CD4-positive, alpha-beta T cell treated with Interleukin-6 for 4 hours (primary cell): ENCODE data around the gene ROS1.
"Not testable (repeated sequence)": the region's sequence is repeated elsewhere in the genome, so short reads cannot be mapped to it uniquely, and the experiment has no call there.

Experiments
- DNase-seq: peaks from one replicate; pipeline ENCODE4 v3.0.0-alpha.2; 2020; ENCODE audit warnings: mixed read lengths

Gene ROS1

DNA sequence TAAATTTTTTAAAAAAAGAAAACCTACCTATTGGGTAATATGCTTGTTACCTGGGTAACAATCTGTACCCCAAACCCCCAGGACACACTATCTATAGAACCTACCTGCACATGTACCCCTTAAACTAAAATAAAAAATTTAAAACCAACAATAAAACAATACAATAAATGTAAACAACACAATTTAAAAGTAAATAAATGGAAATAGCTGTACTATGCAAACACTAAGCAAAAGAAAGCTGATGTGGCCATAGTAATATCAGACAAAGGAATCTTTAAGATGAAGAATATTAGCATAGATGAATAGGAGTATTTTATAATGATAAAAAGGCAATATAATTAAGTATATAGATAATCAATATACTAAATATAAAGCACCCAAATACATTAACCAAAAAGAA lies 50.3 kb downstream of the ROS1 start:
- no peak for DNase-seq

DNA sequence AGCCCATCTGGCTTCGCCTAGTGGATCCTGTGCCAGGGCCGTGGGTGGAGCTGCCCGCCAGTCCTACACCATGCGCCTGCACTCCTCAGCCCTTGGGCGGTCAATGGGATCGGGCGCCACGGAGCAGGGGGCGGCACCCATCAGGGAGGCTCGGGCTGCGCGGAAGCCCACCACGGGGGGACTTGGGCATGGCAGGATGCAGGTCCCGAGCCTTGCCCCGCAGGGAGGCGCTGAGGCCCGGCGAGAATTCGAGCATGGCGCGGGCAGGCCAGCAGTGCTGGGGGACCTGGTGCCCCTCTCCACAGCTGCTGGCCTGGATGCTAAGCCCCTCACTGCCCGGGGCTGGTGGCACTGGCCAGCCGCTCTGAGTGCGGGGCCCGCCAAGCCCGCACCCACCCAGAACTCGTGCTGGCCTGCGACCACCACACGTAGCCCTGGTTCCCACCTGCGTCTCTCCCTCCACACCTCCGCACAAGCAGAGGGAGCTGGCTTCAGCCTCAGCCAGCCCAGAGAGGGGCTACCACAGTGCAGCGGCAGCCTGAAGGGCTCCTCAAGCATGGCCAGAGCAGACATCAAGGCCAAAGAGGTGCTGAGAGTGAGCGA lies 52.4 kb downstream of the ROS1 start:
- no peak for DNase-seq

DNA sequence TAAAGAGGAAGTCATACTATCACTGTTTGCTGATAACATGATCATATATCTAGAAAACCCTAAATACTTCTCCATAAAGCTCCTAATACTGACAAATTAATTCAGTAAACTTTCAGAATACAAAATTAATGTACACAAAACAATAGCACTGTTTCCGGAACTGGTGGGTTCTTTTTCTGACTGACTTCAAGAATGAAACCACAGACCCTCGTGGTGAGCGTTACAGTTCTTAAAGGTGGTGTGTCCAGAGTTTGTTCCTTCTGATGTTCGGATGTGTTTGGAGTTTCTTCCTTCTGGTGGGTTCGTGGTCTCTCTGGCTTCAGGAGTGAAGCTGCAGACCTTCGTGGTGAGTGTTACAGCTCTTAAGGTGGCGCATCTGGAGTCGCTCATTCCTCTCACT lies 53.5 kb downstream of the ROS1 start:
- not testable (repeated sequence) for DNase-seq

DNA sequence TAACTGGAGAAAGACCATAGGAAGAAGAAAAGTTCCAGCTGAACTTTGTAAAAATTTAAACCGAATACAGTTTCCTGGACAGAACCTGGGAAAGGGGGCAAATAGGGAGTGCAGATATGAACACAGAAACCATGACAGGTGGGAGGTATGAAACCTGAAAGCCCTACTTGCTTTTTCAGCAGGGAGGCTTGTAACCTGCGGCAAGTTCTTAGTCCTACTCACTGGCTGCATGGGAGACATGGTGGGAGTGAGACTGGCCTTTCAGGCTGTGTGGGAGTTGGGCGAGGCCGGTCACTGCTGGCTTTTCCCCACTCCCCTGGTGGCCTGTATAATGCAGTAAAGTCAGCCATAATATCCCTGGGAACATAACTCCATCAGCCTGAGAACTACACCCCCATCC lies 54.2 kb downstream of the ROS1 start:
- no peak for DNase-seq

DNA sequence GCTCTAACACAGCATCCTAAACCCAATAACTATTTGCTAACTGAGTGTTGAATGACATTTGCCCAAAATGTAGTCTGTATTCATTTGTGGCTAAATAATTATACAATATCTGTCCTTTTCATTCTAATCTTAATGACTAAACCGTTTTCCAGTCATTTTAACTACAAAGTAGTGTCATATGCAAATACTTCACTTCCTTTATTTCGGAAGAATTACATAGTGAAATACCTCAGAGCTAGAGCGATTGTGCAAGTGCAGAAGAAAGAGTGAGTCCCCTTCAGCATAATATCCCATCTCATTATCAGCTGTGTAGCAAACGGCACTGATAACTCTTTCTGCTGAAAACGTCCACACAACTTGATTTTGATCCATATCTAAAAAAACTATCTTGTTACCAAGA lies 66.2 kb downstream of the ROS1 start:
- DNase-seq, result no peak

DNA sequence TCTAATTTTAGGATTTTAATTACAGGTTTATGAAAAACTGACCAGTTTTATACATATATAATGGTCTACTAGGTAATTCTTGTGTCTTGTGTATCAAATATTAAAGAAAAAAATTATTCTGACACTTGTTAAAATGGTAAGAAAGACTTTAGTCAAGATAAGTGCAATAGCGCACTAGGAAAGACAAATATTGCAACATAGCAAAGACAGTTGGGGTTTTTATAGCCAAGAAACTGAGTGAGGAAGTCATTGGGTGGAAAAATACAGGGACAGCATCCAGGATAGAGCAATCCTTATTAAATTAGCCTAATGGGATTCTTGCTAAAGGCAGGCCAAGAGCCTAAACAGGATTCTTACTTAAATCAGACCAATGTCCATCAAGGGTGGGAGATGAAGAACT lies 71.1 kb downstream of the ROS1 start:
- DNase-seq, result no peak

DNA sequence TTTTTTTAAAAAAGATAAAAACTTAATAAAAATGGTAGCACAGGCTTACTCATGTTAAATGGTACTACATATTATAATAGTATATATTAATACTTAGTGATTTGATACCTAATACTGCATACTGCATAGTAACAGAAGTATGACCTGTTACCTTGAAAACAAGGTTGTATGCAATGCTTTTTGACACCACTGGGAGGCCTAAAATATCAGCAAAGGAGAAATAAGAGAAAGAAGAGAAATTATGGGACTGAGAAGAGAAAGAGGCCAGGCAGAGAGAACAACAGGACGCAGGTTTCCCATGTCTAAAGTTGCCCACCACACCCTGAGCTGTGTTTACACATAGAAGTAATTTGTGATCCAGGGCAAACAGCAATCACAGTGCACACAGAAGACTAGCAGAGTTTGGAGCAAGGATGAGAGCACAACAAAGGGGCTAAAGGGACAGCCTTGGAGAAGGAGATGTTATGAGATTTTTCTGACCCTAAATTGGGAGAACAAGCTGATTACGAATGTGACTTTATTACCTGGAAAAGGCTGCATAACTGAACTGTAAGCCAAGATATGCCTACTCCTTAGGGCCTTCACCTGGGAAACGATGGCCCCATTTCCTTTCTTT lies 73.2 kb downstream of the ROS1 start:
- DNase-seq, result no peak

DNA sequence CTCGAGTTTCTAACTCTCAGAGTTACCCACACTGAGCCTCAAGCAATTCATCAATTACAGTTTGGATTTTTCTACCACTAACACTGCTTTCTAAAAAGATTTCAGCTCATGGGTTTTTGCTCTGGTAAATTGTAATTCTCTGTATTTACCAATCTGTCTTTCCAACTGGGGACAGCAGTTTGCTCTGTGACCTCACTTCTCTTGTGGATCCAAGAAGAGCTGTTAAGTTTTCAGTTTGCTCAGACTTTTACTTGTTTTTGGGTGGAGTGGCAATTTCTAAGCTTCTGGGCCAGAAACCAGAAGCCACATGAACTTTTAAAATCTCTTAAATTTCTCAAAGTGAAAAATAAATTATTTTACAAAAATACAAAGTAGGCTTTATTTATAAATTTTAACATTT lies 74.2 kb downstream of the ROS1 start:
- DNase-seq, result no peak

DNA sequence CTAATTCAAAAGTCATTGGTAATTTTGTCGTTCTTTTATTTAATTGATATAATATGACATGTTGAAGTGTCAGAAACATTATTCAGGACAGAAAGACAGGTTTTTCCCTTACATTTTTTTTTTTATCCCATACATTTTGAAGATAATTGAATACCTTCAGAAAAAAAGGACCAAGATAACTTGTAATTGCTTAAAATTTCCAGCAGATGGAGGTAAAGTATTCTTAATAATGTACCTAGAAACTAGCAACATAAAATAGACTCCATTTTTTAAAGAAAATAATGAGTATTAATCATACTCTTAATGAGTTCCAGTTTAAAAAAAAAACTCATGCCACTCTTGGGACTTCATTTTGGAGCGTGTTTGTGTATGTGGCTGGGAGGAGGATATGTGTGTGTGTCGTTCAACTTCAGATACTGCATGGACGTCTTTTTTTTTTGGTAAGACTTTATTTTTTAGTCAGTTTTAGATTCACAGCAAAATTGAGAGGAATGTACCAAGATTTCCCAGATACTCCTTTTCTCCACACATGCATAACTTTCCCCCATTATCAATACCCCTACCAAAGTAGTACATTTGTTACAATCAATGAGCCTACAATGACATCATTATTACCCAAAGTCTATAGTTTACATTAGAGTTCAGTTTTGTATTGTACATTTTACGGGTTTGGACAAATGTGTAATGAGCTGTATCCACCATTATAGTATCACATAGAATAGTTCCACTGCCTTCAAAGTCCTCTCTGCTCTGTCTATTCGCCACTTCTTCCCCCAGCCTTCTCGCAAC lies 79.4 kb downstream of the ROS1 start:
- no peak for DNase-seq

DNA sequence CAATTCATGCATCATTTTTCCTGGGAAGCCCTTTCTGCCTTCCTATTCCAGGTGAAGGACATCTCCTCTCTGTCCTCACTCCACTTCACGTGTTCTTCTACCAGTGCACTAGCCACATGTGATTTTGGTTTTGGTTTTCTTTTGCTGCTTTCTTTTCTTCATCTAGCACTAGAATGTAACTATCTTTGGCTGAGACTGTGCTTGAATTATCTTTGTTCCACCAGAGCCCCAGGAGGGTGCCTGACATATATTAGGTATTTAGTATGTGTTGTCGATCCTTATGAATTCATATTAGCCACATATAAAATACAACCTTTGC lies 80.5 kb downstream of the ROS1 start:
- no peak for DNase-seq

DNA sequence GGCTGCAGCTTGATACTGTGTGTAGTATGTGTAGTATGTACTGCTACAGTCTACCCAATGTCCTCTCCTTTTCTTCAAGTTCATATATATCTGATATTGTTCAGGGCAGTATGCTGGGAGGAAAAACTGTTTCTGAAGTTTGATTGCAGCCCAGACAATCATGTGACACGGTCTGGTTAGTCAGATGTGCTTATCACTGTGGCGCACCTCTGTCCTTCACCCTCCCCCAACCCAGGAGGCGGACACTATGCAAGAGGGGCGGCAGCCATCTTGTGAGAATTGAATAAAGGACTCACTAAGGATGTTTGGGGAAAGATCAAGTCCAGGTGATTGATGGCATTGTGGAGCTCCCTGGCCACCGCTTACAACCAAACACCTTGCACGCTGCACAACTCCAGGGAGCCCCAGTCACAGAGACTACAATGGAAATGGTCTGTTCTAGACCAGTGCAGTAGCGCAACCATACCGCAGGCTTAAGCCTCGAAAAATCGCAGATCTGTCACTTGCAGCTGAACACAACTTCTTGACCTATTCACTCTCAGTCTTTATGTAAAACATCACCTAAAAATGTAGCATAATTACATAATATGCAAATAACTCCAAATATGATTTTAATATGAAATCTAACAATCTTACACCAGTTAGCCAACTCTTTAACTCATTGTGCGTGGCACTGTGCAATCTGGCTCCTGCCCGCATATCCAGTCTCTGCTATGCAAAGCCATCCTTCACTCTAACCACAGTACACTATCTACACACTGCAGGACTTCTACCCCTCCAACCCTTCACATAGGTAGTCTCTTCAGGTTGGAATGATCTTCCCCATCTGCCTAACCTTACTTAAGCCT lies 81.1 kb downstream of the ROS1 start:
- DNase-seq, result no peak

DNA sequence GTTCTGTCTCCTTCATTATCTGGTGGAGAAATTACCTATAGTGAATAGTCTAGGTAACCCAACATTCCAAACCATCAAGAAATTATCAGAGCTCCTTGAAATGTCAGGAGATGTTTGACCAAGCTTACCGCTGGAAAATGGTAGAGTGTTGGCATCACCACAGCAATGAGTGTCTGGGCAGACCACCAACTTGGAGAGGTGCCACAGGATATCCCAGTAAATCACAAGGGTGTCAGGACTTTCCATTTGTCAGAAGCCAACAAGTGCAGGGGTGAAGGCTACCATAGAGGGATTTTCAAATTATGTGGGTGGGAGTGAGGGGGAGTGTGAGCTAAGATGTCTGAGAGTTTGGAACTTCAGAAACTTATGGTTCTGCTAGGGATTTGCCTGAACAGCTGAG lies 87.2 kb downstream of the ROS1 start:
- no peak for DNase-seq

DNA sequence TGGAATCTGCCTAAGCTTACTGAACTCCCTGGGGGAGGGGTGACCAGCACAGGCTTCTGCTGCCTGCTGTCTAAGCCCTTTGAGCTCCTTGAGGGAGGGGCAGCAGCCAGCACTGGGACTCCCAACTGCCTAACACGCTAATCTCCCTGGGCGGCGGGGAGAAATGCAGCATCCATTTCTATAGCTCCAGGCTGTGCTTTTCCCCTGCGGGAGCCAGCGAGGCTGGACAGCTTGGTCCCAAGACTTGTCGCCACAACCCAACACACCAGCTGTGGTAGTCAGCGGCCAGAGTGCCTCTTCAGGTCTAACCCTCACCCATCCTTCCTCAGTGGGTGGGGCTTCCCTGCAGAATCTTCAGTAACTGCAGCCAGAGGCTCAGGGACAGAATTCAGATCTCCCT lies 95.8 kb downstream of the ROS1 start:
- no peak for DNase-seq

DNA sequence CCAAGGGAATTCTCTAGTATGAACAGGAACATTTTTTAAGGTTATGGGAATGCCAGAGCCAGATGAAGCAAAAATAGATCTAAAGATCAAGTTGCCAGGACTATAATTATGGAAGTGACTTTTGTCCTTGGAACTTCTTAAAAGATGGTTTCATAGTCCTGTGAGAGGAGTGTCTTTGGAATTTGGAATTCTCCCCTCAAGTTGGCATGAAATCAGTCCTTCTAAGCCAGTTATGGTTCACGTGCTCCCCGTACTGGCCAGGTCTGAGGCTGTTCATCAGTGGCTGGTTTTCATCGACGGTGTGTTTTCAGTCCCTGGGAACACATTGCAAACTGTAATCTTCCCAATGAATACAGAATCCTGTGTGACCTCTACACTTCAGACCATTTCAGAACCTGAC lies 97.2 kb downstream of the ROS1 start:
- DNase-seq, result no peak

DNA sequence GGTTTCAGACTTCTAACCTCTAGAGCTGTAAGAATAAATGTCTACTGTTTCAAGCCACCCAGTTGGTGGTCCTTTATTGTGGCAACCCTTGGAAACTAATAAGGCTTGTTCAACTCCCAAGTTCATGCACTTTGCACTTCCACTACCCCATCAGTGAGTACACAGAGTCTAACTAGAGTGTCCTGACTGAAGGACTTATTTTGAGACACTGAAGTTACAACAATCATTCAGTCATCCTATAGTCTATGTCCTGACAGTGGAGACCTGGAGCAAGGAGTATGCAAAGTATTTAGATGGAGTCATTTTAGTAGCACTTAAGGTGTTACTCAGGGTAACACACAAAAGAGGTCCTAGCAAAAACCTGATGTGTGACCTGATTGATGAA lies 97.7 kb downstream of the ROS1 start:
- DNase-seq, result no peak

DNA sequence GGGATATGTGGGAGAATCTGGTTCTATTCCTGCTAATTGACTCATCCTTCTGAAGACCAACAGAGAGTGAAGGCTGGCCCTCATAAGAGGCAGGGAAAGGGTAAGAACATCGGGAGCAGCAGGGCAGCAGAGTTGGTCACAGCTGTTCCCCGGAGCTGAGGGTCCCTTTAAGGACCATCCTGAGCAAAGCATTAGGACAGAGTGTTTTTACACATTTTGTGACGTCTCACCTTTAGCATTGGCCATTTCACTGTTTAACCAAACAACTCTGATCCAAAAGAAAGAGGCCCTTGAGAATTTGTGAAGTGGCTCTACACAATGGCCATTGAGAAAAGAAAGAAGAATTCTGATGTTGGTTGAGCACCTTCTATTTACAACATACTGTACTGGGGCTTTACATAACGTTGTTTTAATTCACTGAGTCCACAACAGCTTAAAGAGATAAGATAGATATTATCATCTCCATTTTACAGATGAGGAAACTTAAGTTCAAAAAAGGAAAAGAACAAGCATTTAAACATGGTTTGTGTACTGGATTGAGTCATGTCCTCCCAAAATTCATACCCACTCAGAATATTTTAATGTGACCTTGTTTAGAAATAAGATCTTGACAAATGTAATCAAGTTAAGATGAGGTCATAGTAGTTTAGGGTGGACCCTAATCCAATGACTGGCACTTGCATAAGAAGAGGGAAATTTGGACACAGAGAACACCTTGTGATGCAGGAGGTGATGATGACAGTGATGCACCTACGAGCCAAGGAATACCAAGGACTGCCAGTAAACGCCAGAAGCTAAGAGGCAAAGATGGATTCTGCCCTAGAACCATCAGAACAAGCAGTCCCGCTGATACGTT lies 98.4 kb downstream of the ROS1 start:
- DNase-seq, result no peak

DNA sequence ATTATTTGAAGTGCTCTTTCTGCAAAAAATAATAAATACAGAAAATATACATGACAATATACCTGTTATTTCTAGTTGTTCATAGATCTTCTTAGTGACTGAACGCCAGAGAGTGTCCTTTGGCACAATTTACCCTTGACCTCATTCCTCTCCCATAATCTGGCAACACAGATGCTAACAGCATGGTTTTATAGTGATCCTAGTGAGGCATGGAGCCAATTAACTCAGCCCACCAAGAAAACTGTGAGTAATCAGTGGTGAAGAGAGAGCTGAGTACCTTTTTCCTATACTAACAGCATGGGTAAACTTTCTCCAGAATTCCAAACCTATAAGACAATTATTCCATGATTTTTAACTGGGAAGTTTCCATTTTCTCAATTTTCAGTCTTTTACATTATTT lies 99.3 kb downstream of the ROS1 start:
- DNase-seq, result no peak

DNA sequence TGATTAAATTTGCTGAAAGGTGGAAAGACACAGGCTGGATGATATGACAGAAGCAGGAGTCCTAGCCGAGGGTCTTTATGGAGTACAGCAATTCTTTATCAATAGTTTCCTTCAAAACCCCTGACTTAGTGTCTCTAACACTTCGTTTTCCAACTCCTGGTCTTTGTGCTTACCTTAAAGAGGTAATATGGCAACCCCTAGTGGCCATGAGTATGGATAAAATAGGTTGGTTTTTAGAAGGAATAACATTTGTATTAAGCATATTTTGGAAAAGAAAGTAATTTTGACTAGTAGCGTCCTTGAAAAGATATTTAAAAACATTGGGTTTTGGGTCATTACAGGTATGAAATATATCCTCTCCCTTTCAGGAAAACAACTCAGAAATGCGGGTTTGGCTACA lies 108.5 kb downstream of the ROS1 start:
- no peak for DNase-seq

DNA sequence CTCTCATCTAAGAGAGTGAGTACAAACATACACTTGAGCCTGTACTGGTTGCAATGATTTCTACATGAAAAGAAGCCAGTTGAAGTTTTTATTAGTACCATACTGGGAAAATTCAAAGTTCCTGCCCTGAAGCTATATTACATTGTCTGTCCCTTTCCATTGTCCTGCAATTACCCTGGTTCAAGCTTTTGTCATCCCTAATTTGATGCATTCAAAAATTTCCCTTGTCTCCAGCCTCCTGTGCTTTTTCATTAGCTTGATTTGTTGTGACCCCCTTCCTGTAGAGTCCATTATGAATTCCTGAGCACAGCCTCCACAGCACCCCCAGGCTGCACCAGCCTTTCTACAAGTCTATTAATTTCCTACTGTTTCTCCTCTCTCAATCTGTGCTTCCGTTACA lies 114.0 kb downstream of the ROS1 start:
- DNase-seq, result no peak

DNA sequence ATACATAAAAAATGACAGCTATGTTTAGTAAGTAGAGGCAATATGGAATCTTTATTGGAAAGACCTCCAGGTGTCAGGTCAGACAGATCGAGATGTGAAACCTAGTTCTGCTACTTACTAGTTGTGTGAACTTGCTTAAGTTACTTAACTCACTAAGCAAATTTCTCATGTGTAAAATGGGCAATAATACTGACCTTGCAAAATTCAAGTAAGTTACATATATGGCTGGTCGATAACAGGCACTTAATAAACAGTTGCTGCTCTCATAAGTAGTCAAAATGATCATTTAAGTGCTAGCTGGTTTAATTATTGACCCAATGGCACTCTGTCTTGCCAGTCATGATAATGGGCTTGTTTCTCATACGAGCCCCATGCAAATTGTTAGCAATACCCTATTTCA lies 114.4 kb downstream of the ROS1 start:
- no peak for DNase-seq

DNA sequence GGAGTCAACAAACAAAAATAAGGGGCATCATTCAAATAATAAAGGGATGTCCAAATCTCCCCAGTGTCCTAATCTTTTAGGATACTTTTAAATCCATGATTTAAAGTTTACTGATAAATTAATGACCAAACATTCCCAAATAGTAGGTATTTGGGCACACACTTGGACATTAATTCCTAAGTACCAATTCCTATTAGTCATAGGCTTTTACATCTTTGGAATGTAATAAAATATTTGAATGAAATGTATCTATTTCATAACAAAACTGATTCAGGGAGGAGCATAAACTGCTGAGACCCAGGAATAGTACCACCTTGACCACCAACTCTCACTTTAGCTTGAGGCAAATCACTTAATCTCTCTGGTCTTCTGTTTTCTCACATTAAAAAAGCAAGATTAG lies 116.1 kb downstream of the ROS1 start:
- no peak for DNase-seq

DNA sequence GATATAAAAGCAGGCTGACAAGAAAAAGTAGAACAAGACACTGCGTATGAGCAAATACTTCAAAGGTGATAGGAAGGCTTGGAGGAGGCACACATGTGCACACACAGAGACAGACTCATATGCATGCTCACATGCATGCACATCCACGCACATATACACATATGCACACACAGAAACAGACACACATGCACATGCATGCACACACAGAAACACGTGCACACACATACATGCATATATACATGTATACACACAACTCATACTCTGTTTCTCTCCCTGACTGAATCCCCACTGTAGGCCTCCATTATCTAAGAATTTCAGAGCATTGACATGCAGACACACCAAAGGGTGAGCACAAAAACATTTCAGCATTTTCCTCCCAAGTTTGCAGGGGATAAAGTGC lies 116.7 kb downstream of the ROS1 start:
- DNase-seq, result no peak

DNA sequence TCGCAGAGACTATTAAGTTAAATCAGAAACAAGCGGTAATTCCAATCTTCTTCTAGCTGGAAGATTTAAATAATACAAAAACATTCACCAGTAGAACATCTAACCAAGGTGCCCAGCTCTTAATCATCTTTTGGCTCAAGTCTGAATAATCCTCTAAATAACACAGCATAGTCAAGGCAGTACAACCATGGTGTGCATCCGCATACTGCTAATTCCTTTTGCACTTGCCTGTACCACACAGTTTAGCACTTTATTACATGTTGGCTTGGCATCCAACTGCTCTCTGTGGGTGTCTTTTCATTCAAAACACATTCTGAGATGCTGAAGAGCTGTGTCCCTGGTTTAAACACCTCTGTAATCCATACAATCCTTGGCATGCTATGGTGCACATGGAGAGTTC lies 118.1 kb downstream of the ROS1 start:
- no peak for DNase-seq
